OCI-LY7 (cell line): ENCODE measurements around the gene KREMEN1.
"Not testable (repeated sequence)": the region's sequence is repeated elsewhere in the genome, so short reads cannot be mapped to it uniquely, and the experiment has no call there.

ENCODE experiments used
- CTCF ChIP-seq: fragments of 200-600 bp; sonication (generic); conservative IDR thresholded peaks from 2 replicates; pipeline ENCODE4 v1.5.1; 2014; ENCODE audit warnings: mild to moderate bottlenecking, antibody characterized with exemption, low read length, moderate library complexity, mixed read lengths
- EZH2phosphoT487 ChIP-seq: fragments of 200-600 bp; sonication (generic); IDR thresholded peaks from 2 replicates; pipeline ENCODE4 v1.6.1; 2018; ENCODE audit warnings: low read depth, borderline replicate concordance, mild to moderate bottlenecking, mixed run types, antibody characterized with exemption, low read length, moderate library complexity, mixed read lengths

- not testable (repeated sequence) for TF ChIP-seq CTCF, EZH2phosphoT487
Measured at GRCh38 chr22:29083576-29083932, 10.7 kb downstream of the KREMEN1 start.
